OCI-LY1 (cell line): ENCODE data around the gene GALNT18.

Experiments used
- EZH2 ChIP-seq: fragments of 200-600 bp; sonication (generic), shearing (Covaris generic); IDR thresholded peaks from 2 replicates; pipeline ENCODE4 v1.8.0; 2017; ENCODE audit warnings: borderline replicate concordance, mixed run types, mild to moderate bottlenecking, antibody characterized with exemption, low read length, moderate library complexity, mixed read lengths
- TF ChIP-seq, protein P1 (sequence below): fragments of 200-600 bp; sonication (generic), shearing (Covaris generic); IDR thresholded peaks from 2 replicates; pipeline ENCODE4 v1.5.1; 2017; ENCODE audit warnings: mild to moderate bottlenecking, antibody characterized with exemption, low read length, moderate library complexity, mixed read lengths

GRCh38 chr11:11436715-11437313, 185.0 kb downstream of the GALNT18 start:
- no peak for TF ChIP-seq EZH2
- TF ChIP-seq, protein P1, sequence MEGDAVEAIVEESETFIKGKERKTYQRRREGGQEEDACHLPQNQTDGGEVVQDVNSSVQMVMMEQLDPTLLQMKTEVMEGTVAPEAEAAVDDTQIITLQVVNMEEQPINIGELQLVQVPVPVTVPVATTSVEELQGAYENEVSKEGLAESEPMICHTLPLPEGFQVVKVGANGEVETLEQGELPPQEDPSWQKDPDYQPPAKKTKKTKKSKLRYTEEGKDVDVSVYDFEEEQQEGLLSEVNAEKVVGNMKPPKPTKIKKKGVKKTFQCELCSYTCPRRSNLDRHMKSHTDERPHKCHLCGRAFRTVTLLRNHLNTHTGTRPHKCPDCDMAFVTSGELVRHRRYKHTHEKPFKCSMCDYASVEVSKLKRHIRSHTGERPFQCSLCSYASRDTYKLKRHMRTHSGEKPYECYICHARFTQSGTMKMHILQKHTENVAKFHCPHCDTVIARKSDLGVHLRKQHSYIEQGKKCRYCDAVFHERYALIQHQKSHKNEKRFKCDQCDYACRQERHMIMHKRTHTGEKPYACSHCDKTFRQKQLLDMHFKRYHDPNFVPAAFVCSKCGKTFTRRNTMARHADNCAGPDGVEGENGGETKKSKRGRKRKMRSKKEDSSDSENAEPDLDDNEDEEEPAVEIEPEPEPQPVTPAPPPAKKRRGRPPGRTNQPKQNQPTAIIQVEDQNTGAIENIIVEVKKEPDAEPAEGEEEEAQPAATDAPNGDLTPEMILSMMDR = no peak
